ENCODE results near the gene FOXP3. TPM values are rescaled to one million over a fixed set of nuclear protein-coding genes. Genes with fewer than 3 reads are reported as not detected.

The FOXP3 gene
- total and polyA plus RNA-seq, 2 of the 8 experiments (the other 6 are each of a cell fraction or from before 2014, with no cell fraction given) = 0.37 to 0.54 TPM

DNA sequence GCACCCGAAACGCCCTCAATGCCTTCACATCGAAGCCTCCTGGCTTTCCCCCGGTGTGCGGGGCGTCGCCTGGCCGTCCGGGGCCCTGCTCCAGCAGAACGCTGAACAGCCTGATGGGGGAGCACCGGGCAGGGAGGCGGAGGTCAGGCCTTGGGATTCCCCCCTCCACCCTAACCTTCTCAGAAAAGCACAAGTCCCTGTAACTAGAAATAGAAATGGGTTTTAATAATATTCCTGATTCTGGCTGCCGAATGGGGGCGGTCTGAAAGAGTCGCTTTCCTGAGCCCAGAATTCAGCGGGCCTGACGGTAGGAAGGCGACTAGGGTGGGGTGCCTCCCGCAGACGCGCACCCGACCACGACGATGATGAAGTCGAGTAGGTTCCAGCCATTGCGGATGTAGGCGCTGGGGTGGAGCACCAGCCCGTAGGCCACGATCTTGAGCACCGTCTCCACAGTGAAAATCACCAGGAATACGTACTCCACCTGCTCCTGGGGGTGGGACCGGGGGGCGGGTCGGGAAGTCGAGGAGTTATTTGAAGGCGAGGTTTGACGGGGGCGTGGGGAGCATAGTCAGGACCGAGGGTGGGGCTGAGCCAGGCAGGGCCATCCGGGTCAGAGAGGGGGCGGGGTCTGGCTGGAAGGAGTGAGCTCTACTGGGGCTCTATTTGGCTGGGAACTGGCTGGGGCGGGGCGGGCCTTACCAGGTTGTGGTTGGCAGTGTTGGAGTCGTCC lies 33.8 kb downstream of the FOXP3 start (continued):
- peak in 1 of 2 experiments; percentile 9; a peak in 1 of 4 replicates for TF ChIP-seq RAD21 (IDR thresholded peaks at IDR 0.05 in 1 of 2, conservative IDR thresholded peaks at IDR 0.05 in 1 of 2; ENCODE audit: low read depth in 2 of 2, low read length in 2 of 2)
- TF ChIP-seq GTF2F1 (IDR thresholded peaks at IDR 0.05; ENCODE audit: borderline replicate concordance, low read depth, low read length) = no peak
- no peak for TF ChIP-seq MAFK (IDR thresholded peaks at IDR 0.05; ENCODE audit: low read depth, low read length)

Measured in H1 (cell line).